Lung microvascular endothelial cell (primary cell): ENCODE results near the gene SGCE. TPM values are rescaled to one million over a fixed set of nuclear protein-coding genes. Genes with fewer than 3 reads are reported as not detected.

Source experiments
- DNase-seq, 2 donors: peaks; one replicate each; pipeline versions ENCODE4 v3.0.0 to v3.0.0-alpha.2; 2010; ENCODE audit warnings: low read depth in 2 of 2
- total RNA-seq: library from RNA; depleted of rRNA; stranded (reverse); fragments of >200 nt; gene quantifications from 2 replicates; pipeline ENCODE4 v1.2.1, GENCODE V29; 2014

The SGCE gene
- total RNA-seq, 1 donor from 2014 or later: 77.8 TPM

DNA sequence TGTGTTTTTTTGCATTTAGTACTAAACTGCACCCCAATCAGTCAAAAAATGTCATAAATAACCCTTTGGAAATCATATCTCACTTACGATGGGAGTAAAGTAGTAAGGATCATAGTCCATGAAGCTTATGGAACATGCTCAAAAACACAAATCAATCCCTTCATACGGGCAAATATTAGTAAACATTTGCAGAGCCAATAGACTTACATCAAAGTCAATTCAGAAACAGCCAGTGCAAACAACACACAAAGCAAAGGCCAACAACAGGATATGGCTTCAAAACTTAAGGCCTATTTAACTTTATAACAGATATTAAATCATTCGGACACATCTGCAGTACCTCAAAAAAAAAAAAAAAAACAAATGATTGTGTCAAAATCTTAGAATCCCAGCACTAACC is 32.1 kb downstream of the SGCE start:
- DNase-seq: no peak

DNA sequence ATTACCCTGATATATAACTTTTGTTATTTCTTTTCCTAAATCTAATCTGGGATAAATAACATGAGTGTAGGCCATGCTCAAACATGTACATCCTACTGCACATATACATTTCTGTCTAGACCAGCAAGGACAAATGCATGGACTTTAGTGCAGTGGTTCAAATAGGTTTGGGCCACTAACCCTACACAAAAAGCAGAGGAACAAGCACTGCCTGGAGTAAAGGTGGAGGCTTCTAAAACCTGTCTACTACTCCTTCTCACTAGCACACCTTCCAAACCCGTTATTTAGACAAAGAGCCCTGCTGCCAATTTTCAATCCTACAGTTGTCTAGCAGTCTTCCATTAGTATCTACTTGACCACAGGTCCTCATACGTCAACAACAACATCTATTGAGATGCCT is 34.8 kb downstream of the SGCE start:
- no peak for DNase-seq

- peak; percentile 80 to 90 for DNase-seq
These were observed 35.2 kb downstream of the SGCE start for GRCh38 chr7:94620703-94621118.

- no peak for DNase-seq
These were observed 37.8 kb downstream of the SGCE start for GRCh38 chr7:94618126-94618525.

- DNase-seq: no peak
These were observed 39.1 kb downstream of the SGCE start for GRCh38 chr7:94616855-94617254.

DNA sequence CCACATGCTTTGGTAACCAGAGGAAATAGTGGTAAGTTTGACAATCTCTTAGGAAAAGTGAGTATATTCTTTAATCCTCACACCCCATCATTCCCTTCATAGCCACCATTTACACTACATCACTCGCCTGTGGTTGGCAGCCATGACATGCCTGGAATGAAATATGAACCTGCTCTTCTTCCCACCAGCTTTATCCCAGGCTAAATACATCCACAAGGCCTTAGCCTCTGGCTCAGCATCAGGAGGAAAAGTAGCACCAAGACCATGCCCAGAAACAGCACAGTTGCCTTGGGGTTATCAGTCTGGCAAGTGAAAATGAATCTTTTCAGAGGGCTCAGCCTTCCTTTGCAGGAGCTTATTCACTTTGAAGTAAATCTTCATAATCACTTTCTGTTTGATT is 40.3 kb downstream of the SGCE start:
- DNase-seq: no peak

DNA sequence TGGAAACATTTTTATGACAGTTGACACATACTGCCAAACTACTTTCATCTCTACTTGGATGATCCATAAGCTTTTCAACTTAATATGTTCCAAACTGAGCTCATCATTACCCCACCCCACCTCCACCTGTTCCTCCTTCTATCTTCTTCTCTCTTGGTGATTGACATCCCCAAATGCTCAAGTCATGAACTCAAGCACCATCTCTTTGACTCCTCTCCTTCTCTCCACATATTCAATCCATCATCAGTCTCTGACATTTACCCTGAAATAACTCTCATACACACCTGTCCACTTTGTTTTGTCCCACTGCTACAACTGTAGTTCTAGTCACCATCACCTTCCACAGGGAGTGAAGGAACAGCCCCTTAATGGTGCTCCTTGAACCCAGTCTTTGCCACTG is 43.3 kb downstream of the SGCE start:
- DNase-seq: no peak

DNA sequence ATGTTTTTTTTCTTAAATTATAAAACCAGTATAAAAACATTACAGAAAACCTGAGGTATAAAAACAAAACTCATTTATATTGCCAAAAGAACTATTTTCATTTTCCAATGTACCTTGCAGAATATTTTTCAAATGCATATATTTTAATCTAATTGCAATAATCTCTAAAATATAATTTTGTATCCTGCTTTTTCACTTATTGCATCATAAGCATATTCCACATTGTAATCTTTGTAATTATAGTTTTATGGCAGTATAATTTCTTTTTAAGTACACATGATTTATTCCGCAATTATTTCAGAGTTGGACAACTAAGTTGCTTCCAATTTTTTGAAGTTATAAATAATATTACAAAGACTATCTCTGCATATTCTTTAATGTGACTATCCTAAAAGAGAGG is 43.7 kb downstream of the SGCE start:
- no peak for DNase-seq

DNA sequence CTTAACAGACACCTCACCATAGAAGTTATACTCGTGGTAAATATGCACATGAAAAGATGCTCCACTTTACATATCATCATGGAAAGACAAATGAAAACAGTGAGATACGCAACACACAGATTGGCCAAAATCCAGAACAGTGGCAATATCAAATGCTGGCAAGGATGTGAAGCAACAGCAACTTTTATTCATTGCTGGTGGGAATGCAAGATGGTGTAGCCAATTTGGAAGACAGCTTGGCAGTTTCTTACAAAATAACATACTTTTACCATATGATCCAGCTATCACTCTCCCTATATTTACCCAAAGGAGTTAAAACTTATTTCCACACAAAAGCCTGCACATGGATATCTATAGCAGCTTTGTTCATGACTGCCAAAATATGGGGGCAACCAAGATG is 46.4 kb downstream of the SGCE start:
- no peak for DNase-seq

GRCh38 chr7:94605031-94605430 is 50.9 kb downstream of the SGCE start:
- no peak for DNase-seq

GRCh38 chr7:94602181-94602580 is 53.8 kb downstream of the SGCE start:
- peak in 1 of 2 donors; percentile 52 for DNase-seq

DNA sequence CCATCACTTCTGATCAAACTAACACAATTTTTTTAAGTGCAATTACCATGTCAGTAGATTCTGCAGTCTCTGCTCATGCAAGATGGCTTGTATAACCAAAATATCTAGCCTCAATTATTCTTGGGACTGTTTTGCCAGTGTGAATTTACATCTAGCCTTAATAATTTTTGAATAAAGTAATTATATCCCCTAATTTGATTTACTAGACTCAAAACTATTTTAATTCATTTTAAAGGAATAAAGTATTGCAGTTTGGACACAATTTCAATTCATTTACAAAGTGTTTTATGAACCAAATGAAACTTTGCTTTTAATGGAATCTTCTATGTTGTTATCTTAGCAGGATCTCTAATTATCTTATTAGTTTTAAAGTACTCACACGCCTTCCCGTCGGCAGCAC is 55.7 kb downstream of the SGCE start:
- no peak for DNase-seq

DNA sequence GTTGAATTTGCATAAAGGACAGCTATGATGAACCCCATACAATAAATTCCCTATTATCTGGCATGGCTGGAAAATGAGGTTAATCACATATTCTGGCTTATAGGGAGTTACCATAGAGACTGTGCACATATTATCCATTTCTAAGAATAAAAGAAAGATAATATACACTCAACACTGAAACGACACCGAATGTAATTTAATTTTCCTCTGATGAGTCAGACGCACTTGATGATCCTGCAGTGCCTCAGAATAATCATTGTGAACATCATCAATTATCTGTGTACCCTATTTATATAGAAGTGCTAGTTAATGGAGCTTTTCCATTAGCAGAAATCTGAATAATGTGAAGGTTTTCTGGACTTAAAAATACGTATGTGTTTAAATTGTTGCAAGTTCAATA is 60.2 kb downstream of the SGCE start:
- no peak for DNase-seq

GRCh38 chr7:94594882-94595281 is 61.1 kb downstream of the SGCE start:
- no peak for DNase-seq

DNA sequence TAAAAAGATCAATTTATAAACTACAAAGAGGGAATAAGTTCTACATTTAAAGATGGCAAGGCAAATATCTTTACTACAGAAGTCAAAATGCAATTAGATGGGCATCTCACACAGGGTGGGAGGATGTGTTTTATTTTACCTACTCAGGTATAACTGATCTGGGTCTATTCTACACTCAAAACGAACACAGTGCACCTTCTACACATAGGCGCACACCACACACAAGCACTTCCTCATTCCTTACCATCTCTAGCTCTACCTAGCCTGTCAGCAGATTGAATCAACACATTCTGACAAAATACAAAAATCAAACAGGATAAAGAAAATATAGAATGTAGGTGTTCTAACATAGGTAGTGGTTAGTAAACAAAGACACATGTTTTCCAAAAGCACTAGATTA is 64.8 kb downstream of the SGCE start:
- no peak for DNase-seq

- no peak for DNase-seq
These were observed 65.3 kb downstream of the SGCE start for GRCh38 chr7:94590526-94591162.

- peak in 1 of 2 donors; percentile 2 for DNase-seq
These were observed 67.9 kb downstream of the SGCE start for GRCh38 chr7:94588075-94588474.

DNA sequence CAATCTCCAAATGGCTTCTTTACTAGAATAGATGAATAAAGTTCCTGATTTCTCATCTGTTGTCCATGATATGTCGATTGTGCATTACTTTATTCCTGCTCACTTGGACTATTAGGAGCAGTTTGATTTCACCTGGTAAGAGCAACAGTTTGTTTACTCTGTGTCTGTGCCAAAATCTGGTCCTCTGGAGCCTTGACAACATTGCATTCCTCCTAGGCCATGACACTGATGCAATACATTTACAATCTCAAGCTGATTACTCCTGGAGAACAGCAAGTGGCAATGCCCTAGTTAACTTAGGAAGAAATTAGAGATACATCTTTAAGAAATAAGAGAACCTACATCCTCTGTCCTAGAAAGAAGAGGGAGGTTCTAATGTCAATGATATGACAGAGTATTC is 71.8 kb downstream of the SGCE start:
- no peak for DNase-seq

- DNase-seq: no peak
These were observed 75.3 kb downstream of the SGCE start for GRCh38 chr7:94580601-94581000.

GRCh38 chr7:94579470-94579869 is 76.5 kb downstream of the SGCE start:
- no peak for DNase-seq

GRCh38 chr7:94578614-94579013 is 77.3 kb downstream of the SGCE start:
- no peak for DNase-seq

- no peak for DNase-seq
These were observed 78.6 kb downstream of the SGCE start for GRCh38 chr7:94577357-94577756.

- DNase-seq: no peak
These were observed 79.6 kb downstream of the SGCE start for GRCh38 chr7:94576316-94576715.

- no peak for DNase-seq
These were observed 80.3 kb downstream of the SGCE start for GRCh38 chr7:94575646-94576045.
